Measurements from ENCODE around the gene KRTAP10-4.

- TF ChIP-seq CTCF (IDR thresholded peaks at IDR 0.05) = no peak
- TF ChIP-seq POLR2A (IDR thresholded peaks at IDR 0.05) = no peak
Measured at GRCh38 chr21:44568667-44569556, 4.6 kb upstream of the KRTAP10-4 start.
